22Rv1 (cell line): ENCODE measurements around the gene SH3D19.

ENCODE experiments used
- ZFX ChIP-seq: fragments of 450-650 bp; IDR thresholded peaks from 2 replicates; pipeline ENCODE4 v1.6.1; 2017; ENCODE audit warnings: antibody characterized with exemption, borderline replicate concordance
- TF ChIP-seq, protein P1 (sequence below): fragments of 450-650 bp; IDR thresholded peaks from 2 replicates; pipeline ENCODE4 v1.5.1; 2017; ENCODE audit warnings: mild to moderate bottlenecking

DNA sequence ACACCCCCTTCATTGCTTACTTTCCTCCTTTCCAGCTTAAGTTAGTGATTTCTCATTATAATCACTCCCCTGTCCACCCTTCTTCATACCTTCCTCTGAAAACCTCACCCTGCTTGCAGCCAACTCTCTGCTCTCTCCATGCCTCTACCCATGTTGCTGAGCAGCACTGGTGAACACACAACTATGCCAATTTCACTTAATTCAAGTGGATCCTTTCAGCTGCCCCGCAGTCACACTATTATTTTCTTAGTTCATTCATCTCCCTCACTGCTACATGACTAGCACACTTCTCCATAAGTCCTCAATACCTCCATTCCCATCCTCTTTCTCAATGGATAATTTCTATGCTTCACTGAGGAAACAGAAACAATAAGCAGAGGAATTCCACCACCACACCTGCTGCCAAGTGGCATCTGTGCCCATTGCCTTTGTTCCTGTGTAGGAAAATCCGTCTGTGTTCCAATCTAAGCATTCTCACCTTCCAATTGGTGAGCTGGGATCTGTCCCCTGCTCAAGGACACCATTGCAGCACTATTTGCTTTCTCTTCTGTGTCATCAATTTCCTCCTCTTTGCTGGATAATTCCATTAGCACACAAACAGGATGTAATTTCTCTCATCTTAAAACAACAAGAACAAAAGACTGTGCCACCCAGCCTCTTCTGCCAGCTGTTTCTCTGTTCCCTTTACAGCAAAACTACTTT lies 73.7 kb downstream of the SH3D19 start:
- TF ChIP-seq, protein P1, sequence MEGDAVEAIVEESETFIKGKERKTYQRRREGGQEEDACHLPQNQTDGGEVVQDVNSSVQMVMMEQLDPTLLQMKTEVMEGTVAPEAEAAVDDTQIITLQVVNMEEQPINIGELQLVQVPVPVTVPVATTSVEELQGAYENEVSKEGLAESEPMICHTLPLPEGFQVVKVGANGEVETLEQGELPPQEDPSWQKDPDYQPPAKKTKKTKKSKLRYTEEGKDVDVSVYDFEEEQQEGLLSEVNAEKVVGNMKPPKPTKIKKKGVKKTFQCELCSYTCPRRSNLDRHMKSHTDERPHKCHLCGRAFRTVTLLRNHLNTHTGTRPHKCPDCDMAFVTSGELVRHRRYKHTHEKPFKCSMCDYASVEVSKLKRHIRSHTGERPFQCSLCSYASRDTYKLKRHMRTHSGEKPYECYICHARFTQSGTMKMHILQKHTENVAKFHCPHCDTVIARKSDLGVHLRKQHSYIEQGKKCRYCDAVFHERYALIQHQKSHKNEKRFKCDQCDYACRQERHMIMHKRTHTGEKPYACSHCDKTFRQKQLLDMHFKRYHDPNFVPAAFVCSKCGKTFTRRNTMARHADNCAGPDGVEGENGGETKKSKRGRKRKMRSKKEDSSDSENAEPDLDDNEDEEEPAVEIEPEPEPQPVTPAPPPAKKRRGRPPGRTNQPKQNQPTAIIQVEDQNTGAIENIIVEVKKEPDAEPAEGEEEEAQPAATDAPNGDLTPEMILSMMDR, result no peak
- TF ChIP-seq ZFX, result no peak
